NCI-H1436 (cell line): ENCODE data around the gene TMEM185B.
"Not testable (repeated sequence)": the region's sequence is repeated elsewhere in the genome, so short reads cannot be mapped to it uniquely, and the experiment has no call there.

Source experiments
- DNase-seq: peaks from one replicate; lab custom pipeline; 2025; lab: John Stamatoyannopoulos, UW

TMEM185B gene

GRCh38 chr2:120223034-120223912, at the start of gene TMEM185B:
Gene TMEM185B, minus strand, starts transcription at chr2:120223400. Its CDS starts 424 bp downstream, at chr2:120222976.
- DNase-seq, result peak; percentile 80

GRCh38 chr2:120271711-120272379, 48.6 kb upstream of the TMEM185B start:
- no peak for DNase-seq

- no peak for DNase-seq
These were observed 46.6 kb upstream of the TMEM185B start for GRCh38 chr2:120269816-120270215.

- DNase-seq, result no peak
These were observed 46.0 kb upstream of the TMEM185B start for GRCh38 chr2:120269076-120269744.

GRCh38 chr2:120267348-120267747, 44.1 kb upstream of the TMEM185B start:
- no peak for DNase-seq

GRCh38 chr2:120265006-120265405, 41.8 kb upstream of the TMEM185B start:
- no peak for DNase-seq

GRCh38 chr2:120262761-120263428, 39.7 kb upstream of the TMEM185B start:
- no peak for DNase-seq

- DNase-seq, result no peak
These were observed 39.0 kb upstream of the TMEM185B start for GRCh38 chr2:120262150-120262549.

- DNase-seq, result no peak
These were observed 38.3 kb upstream of the TMEM185B start for GRCh38 chr2:120261387-120262006.

- no peak for DNase-seq
These were observed 37.5 kb upstream of the TMEM185B start for GRCh38 chr2:120260736-120261135.

- not testable (repeated sequence) for DNase-seq
These were observed 36.7 kb upstream of the TMEM185B start for GRCh38 chr2:120259939-120260338.

- no peak for DNase-seq
These were observed 35.0 kb upstream of the TMEM185B start for GRCh38 chr2:120258196-120258595.

- no peak for DNase-seq
These were observed 34.3 kb upstream of the TMEM185B start for GRCh38 chr2:120257522-120257921.

GRCh38 chr2:120256651-120257000, 33.4 kb upstream of the TMEM185B start:
- DNase-seq, result no peak

- DNase-seq, result no peak
These were observed 32.9 kb upstream of the TMEM185B start for GRCh38 chr2:120255986-120256650.

GRCh38 chr2:120255071-120255470, 31.9 kb upstream of the TMEM185B start:
- DNase-seq, result no peak

GRCh38 chr2:120254178-120254577, 31.0 kb upstream of the TMEM185B start:
- no peak for DNase-seq

- peak; percentile 46 for DNase-seq
These were observed 30.1 kb upstream of the TMEM185B start for GRCh38 chr2:120253021-120253882.

GRCh38 chr2:120252225-120253020, 29.2 kb upstream of the TMEM185B start, which contains the start of gene RALB:
Gene RALB, plus strand, starts transcription at chr2:120252852. Its CDS starts 25,813 bp downstream, at chr2:120278665.
- peak; percentile 98 for DNase-seq
